Activated CD4-positive, CD25-positive, alpha-beta regulatory T cell treated with anti-CD3 and anti-CD28 coated beads, Interleukin-2, amount 50 U/mL, for 24 hours (primary cell): ENCODE data around the gene DBET.
A peak's percentile ranks its signal among the peaks of the same experiment; 100 is the strongest.
"Not testable (repeated sequence)": the region's sequence is repeated elsewhere in the genome, so short reads cannot be mapped to it uniquely, and the experiment has no call there.

Experiments used
- ATAC-seq, 2 donors: fragments of 150-1000 bp; cut with Tn5 transposase; one replicate each; pipeline ENCODE4 v1.10.0; 2021; ENCODE audit warnings: mild to moderate bottlenecking in 1 of 2, moderate library complexity in 1 of 2

DBET gene

DNA sequence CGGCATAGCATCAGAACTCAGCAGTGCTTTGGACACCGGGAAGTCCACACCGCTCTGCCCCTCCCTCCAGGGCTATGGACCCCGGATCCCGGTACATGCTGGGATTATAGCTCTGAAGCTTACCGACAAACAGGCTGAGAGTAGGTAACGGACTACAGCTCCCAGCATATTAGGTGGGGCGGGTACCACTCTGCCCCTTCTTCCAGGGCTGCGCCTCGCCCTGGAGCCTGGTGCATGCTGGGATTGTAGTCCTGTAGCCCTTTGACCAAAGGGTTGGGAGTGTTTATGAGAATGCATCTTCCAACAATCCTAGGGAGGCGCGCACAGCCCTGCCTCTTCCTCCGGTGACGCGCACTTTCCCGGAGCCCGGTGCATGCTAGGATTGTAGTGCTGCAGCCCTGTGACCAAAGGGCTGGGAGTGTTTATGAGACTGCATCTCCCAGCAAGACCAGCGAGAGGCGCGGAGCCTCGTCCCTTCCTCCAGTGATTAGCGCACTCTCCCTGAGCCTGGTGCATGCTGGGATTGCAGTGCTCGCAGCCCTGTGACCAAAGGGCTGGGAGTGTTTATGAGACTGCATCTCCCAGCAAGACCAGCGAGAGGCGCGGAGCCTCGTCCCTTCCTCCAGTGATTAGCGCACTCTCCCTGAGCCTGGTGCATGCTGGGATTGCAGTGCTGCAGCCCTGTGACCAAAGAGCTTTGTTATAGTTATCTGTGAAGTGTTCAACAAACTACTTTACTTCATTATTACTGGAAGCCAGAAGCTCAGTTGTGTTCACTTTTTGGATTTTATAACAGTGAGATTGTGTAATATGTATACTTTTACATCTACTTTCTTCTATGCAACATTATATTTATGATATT is 14.7 kb upstream of the DBET start:
- not testable (repeated sequence) for ATAC-seq

DNA sequence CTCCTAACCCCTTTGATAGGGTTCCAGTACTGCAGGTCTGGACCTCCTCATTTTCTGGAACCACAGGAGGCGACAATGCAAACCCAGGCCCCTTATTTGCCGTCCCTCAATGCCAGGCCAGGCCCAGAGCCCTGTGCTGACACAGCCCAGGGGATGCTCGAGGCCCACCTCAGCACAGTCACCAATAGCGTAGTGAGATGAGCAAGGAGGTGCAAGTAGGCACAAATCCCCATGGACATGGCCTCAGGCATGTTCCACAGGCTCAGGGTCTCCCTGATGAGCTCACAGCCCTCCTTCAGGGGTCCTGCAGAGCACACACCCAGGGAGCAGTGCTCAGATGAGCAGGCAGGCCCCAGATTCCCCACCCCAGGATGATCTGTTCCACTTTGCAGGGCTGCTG is 5.3 kb upstream of the DBET start:
- ATAC-seq: not testable (repeated sequence)

DNA sequence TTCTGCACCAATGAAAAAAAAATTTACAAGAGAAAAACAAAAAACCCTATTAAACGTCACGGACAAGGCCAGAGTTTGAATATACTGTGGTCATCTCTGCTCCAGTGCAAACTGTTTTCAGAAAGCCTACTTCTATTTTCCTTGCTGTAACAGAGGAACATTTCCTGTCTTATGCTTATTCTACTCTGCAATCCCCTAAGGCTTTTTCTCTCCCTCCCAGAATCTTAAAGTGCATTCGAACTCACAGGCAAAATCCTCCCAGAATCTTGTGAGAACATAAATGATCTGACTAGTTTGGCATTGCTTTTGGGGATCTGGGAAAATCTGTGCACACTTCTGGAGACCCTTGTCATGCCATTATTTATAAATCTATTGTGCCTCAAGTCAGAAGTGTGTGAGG is 503 bp downstream of the DBET start:
- not testable (repeated sequence) for ATAC-seq

- not testable (repeated sequence) for ATAC-seq
Observed at GRCh38 chr4:190068351-190068750, 4.0 kb downstream of the DBET start.

DNA sequence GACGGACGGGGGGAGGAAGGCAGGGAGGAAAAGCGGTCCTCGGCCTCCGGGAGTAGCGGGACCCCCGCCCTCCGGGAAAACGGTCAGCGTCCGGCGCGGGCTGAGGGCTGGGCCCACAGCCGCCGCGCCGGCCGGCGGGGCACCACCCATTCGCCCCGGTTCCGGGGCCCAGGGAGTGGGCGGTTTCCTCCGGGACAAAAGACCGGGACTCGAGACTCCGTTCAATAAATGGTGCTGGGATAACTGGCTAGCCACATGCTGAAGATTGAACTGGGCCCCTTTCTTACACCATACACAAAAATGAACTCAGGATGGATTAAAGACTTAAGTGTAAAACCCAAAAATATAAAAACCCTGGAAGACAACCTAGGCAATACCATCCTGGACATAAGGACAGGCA is 28.8 kb downstream of the DBET start:
- ATAC-seq: not testable (repeated sequence)

- ATAC-seq: not testable (repeated sequence)
Observed at GRCh38 chr4:190094031-190094430, 29.7 kb downstream of the DBET start.

DNA sequence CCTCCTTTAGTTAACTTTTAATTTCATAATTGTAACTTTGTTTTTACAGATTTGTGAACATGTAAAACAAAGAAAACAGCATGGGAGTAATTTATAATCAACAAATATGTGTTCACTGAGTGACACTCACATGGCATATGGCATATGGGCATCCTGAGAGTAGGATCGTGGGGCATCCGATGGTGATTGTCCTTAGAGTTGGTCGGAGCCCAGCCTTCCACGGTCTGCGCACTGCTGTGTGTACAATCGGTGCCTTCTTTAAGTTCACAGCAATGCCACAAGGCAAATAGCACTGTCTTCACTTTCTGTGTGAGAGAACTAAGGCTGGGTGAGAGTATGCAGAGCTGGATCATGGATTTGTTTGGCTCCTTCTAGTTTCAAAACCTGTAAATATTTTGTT is 31.0 kb downstream of the DBET start:
- ATAC-seq: not testable (repeated sequence)

DNA sequence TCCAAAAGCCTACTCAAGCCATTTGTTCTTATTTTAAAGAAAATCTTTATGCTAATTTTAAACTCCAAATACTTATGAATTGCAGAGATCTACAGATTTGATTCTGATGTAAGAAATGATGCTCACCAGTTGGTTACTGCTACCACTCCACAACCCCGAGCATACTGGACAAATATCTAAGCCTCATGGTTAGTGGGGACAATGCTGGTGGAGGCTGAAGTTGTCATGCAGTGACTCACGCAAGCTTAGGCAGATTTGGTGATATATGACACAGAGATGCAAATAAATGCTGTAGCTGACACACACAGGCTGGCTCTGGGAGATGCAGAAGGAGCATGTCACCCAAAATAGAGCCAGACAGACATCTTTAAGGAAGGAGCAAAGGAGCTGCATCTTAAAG is 35.3 kb downstream of the DBET start:
- ATAC-seq: not testable (repeated sequence)

DNA sequence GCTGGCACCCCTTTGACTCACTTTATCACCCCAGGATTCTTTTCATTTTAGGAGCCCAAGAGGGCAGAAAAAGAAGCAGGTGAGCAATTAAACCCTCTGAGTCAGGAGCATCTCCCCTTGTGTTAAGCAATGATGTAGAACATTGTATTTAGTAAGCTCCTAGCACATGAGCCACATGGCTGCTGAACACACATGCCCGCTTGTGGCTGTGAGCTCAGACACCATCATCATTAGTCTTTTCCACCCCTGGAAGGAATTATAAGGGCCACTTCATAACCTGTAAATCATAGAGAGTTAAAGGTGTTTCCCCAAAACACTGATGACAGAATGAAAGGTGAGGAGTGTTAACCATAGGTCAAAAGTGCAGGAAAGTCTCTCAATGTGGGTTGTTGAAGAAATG is 37.2 kb downstream of the DBET start:
- peak in 1 of 2 donors; percentile 30 for ATAC-seq

DNA sequence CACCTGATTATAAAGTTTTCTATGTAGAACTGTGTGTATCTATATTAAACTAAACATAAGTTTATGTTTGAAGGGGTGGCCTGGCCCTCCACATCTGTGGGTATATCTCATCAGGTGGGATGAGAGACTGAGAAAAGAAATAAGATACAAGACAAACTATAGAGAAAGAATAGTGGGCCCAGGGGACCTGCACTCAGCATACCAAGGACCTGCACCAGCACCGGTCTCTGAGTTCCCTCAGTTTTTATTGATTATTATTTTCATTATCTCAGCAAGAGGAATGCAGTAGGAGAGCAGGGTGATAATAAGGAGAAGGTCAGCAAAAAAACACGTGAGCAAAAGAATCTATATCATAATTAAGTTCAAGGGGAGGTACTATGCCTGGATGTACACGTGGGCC is 41.9 kb downstream of the DBET start:
- not testable (repeated sequence) for ATAC-seq

- ATAC-seq: not testable (repeated sequence)
Observed at GRCh38 chr4:190106611-190107480, 42.5 kb downstream of the DBET start.

DNA sequence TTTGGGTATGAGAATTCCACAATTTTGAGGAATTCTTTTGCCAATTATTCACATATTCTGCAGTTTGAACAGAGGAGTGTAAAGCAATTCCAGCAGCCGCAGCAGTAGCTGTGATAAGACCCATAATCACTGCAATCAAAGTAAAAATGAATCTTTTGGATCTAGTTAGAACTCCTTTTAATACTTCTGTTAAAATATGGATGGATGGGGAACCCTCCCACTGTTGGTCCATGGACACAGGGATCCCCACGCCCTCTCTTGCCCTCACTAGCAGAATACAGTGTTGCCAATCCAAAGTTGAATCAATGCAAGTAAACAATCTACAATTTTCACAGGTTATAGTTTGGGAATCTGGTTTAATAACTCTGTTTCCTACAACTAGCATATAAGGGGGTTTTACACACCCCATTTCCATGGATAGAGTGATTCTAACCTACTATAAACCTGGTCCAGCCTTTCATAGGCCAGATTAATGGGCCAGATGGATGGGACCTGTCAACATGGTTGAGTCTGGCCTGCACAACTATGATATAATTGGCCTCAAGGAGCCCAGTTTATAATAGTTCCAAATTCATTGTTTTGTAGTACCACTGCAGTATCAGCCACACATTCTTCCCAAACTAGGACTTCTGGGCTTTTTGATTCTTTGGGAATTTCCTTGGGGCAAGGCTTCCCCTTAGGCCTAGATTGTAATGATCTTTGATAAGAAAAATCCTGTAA is 43.6 kb downstream of the DBET start:
- ATAC-seq: not testable (repeated sequence)

DNA sequence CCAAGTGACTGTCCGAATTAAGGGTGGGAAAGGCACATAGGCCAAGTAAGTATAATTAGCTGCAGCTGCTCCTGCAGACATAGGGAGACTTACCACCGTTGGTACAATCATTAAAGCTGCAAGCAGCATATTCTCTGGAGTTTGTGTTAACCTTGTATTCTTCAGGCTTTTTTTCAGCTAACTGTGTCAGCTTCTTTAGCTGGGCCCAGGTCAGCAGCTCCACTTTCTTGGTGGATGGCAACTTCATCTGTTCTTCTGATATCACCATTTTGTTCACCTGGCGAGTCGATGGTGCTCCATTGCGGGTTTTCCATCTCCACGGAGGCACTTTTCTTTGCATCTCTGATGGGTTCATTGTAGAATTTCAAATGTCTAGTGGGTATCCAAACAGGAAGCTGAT is 44.5 kb downstream of the DBET start:
- not testable (repeated sequence) for ATAC-seq

DNA sequence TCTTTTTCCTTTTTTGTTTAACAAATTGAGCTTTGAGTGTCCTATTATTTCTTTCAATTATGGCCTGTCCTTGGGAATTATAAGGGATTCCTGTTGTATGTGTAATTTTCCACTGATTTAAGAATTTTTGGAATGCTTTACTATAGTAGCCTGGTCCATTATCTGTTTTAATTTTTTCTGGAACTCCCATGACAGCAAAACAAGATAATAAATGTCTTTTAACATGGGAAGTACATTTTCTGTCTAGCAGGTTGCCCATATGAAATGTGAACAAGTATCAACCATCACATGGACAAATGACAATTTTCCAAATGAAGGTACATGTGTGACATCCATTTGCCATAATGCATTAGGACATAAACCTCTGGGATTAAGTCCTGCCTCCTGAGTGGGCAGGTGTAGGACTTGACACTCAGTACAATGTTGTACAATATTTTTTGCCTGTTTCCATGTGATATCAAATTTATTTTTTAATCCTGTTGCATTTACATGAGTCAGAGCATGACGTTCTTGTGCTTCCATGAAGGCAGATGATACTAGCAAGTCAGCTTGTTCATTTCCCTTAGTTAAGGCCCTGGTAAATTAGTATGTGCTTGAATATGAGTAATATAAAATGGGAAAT is 45.2 kb downstream of the DBET start:
- ATAC-seq: not testable (repeated sequence)

DNA sequence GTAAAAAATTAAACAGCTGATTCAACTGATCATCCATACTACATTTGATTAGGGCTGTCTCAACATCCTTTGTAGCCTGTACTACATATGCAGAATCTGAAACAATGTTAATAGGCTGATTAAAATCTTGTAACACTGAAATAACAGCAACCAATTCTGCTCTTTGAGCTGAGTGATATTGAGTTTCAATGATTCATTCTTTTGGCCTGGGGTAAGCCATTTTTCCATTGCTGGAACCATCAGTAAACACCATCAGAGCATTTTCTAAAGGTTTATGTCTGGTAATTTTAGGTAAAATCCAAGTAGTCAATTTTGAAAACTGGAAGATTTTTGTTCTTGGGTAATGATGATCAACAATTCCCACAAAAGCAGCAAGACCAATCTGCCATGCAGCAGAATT is 45.7 kb downstream of the DBET start:
- not testable (repeated sequence) for ATAC-seq

DNA sequence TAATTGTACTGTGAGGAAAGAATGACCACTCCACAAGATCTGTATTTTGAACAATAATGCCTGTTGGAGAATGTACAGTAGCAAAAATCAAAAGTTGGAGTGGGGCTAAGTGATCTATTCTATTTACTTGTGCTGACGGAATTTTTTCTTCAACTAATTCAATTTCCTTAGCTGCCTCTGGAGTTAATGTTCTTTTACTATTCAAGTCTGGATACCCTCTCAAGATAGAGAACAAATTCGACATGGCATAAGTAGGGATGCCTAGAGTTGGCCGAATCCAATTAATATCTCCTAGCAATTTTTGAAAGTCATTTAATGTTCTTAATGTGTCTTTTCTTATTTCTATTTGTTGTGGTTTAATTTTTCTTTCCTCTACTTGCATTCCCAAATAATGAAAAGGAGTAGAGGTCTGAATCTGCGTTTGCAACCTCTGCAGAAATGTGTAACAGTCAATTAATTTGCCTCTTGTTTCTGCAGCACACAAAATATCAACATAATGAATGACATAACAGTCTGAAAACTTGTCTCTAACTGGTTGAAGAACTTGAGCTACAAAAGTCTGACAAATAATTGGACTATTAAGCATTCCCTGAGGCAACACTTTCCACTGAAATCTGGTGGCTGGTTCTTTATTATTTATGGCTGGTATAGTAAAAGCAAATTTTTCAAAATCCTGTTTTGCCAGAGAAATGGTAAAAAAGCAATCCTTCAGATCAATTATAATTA is 46.4 kb downstream of the DBET start:
- ATAC-seq: not testable (repeated sequence)

DNA sequence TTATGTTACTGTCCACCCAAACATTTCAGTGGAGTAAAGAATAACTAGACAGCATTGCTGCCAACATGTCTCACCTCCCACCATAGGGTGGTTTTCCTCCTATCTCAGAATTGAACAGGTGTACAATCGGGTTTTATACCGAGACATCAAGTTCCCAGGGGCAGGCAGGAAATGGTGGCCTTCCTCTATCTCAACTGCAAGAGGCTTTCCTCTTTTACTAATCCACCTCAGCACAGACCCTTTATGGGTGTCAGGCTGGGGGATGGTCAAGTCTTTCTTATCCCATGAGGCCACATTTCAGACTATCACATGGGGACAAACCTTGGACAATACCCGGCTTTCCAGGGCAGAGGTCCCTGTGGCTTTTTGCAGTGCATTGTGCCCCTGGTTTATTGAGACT is 48.6 kb downstream of the DBET start:
- ATAC-seq: not testable (repeated sequence)

DNA sequence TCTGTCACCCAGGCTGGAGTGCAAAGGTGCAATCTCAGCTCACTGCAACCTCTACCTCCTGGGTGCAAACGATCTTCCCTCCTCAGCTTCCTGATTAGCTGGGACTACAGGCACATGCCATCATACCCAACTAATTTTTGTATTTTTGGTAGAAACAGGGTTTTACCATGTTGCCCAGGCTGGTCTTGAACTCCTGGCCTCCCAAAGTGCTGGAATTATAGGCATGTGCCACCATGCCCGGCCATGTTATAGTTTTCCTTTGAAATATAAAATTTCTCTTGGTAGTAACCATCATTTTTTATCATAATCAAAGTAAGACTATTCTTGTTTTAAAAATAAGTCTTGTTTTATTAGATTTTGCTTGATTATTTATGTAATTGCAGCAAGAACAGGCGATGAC is 50.7 kb downstream of the DBET start:
- ATAC-seq: not testable (repeated sequence)
